K562 (cell line): ENCODE measurements around the gene MBOAT2. TPM values are rescaled to one million over a fixed set of nuclear protein-coding genes. Genes with fewer than 3 reads are reported as not detected.
A peak's percentile ranks its signal among the peaks of the same experiment; 100 is the strongest.

Experiments used
- ATAC-seq: fragments of 200-7000 bp; cut with Tn5 transposase; 3 replicates; pipeline ENCODE4 v1.9.1; 2020; ENCODE audit warnings: moderate library complexity
- BruUV-seq: library from RNA; stranded (reverse); fragments of 400-500 nt; replicated peaks from 2 replicates; lab custom pipeline; 2021; lab: Mats Ljungman, UMichigan
- CTCF ChIA-PET: fragments of 300-600 bp; formaldehyde crosslinking; extraction: SDS; loops from one replicate; lab custom pipeline; 2021; ENCODE audit warnings: low intra/inter-chr PET ratio; lab: Yijun Ruan, JAX
- POLR2A ChIA-PET: fragments of 300-600, 350-650 bp; sonication (Branson Sonifier 250); formaldehyde crosslinking; extraction: SDS; loops from one replicate; lab custom pipeline; 2021; ENCODE audit warnings: antibody characterized with exemption, inconsistent platforms; lab: Yijun Ruan, JAX
- DNase-seq, 4 experiments: peaks; one replicate each; pipeline versions ENCODE4 v3.0.0 to v3.0.0-alpha.2; 2011 to 2018; ENCODE audit warnings: low spot score in 3 of 4, mixed read lengths in 3 of 4; ENCODE audit errors: extremely low read depth in 1 of 4
- FAIRE-seq: peaks from 2 replicates; lab custom pipeline; 2011; peaks lifted over from hg19 to GRCh38; lab: Jason Lieb, UNC
- H2AFZ ChIP-seq: 2 replicates; pipeline ENCODE4 v1.6.0; 2011; ENCODE audit warnings: low read depth, low read length, control low read depth, inconsistent platforms
- H3K27ac ChIP-seq: fragments of 200-600 bp; 3 replicates; pipeline ENCODE4 v1.8.0; 2011; ENCODE audit warnings: low read depth, mild to moderate bottlenecking, control low read depth, inconsistent platforms, low read length, moderate library complexity, mixed read lengths; ENCODE audit errors: extremely low read depth
- H3K27me3 ChIP-seq, 2 experiments: fragments of 300-600 bp in 1 of 2; 2 replicates in 1 of 2; 3 replicates in 1 of 2; pipeline versions ENCODE4 v1.6.0 to v1.8.0; 2011; ENCODE audit warnings: inconsistent platforms in 2 of 2, low read length in 2 of 2, mild to moderate bottlenecking in 1 of 2, mixed read lengths in 1 of 2, moderate library complexity in 1 of 2; ENCODE audit not compliant: control insufficient read depth in 2 of 2, insufficient read depth in 2 of 2
- H3K36me3 ChIP-seq: fragments of 300-600 bp; 3 replicates; pipeline ENCODE4 v1.8.0; 2011; ENCODE audit warnings: mild to moderate bottlenecking, low read length, inconsistent platforms; ENCODE audit not compliant: control insufficient read depth, insufficient read depth
- H3K4me1 ChIP-seq, 2 experiments: fragments of 200-600 bp in 1 of 2; replicated peaks in 1 of 2; 2 replicates in 1 of 2; 3 replicates in 1 of 2; pipeline versions ENCODE4 v1.5.1 to v1.8.0; 2011; ENCODE audit warnings: inconsistent platforms in 2 of 2, low read length in 2 of 2, mild to moderate bottlenecking in 1 of 2, mixed read lengths in 1 of 2, moderate library complexity in 1 of 2; ENCODE audit not compliant: control insufficient read depth in 2 of 2, insufficient read depth in 2 of 2
- H3K4me2 ChIP-seq: 2 replicates; pipeline ENCODE4 v1.6.1; 2011; ENCODE audit warnings: low read length, control low read depth, inconsistent platforms, mixed read lengths; ENCODE audit not compliant: insufficient read depth
- H3K4me3 ChIP-seq: fragments of 200-600 bp; sonication (generic), shearing (Covaris generic); 2 replicates; pipeline ENCODE4 v1.5.1; 2016; ENCODE audit warnings: control low read depth, inconsistent platforms
- H3K79me2 ChIP-seq: fragments of 200-600 bp; 3 replicates; pipeline ENCODE4 v1.8.0; 2011; ENCODE audit warnings: low read length, inconsistent platforms; ENCODE audit not compliant: control insufficient read depth, insufficient read depth
- H3K9ac ChIP-seq, 2 experiments: 2 replicates each; pipeline versions ENCODE4 v1.6.0 to v1.6.1; 2011; ENCODE audit warnings: low read depth in 2 of 2, low read length in 2 of 2, control low read depth in 1 of 2, inconsistent platforms in 1 of 2, mild to moderate bottlenecking in 1 of 2, mixed read lengths in 1 of 2; ENCODE audit not compliant: insufficient read depth in 1 of 2
- H3K9me1 ChIP-seq: one replicate; pipeline ENCODE4 v1.6.0; 2011; ENCODE audit warnings: inconsistent platforms, mild to moderate bottlenecking, low read length, moderate library complexity; ENCODE audit not compliant: control insufficient read depth, insufficient read depth
- H3K9me3 ChIP-seq: replicated peaks from 2 replicates; pipeline ENCODE4 v1.5.1; 2011; ENCODE audit warnings: low read depth, low read length, inconsistent platforms; ENCODE audit not compliant: control insufficient read depth, insufficient read depth
- H4K20me1 ChIP-seq: replicated peaks from 2 replicates; pipeline ENCODE4 v1.6.1; 2011; ENCODE audit warnings: low read length, inconsistent platforms, mixed read lengths; ENCODE audit not compliant: control insufficient read depth, insufficient read depth
- NR2C1 ChIP-seq, 2 experiments: fragments of 450-650 bp; IDR thresholded peaks; 2 replicates each; pipeline ENCODE4 v1.6.1; 2017; ENCODE audit warnings: mild to moderate bottlenecking in 2 of 2, antibody characterized with exemption in 1 of 2, inconsistent platforms in 1 of 2, missing compliant biosample characterization in 1 of 2, missing genetic modification characterization in 1 of 2
- NR2C2 ChIP-seq, 2 experiments: fragments of 200-800 bp in 1 of 2; sonication (Bioruptor generic) in 1 of 2; sonication (generic) in 1 of 2; formaldehyde crosslinking in 1 of 2; IDR thresholded peaks; 2 replicates each; pipeline versions ENCODE4 v1.6.1 to v1.8.0; 2016 to 2022; ENCODE audit warnings: mild to moderate bottlenecking in 1 of 2, missing compliant biosample characterization in 1 of 2, missing genetic modification characterization in 1 of 2, missing genetic modification reagents in 1 of 2
- TEAD2 ChIP-seq: fragments of 450-650 bp; IDR thresholded peaks from 2 replicates; pipeline ENCODE4 v1.6.1; 2016; ENCODE audit warnings: missing genetic modification characterization, control low read depth, missing compliant biosample characterization
- WGBS: fragments of 100-300 bp; shearing (Covaris generic); methylation state at CpG from one replicate; pipeline ENCODE4 v1.1.6; 2016; ENCODE audit warnings: low coverage, mixed read lengths; ENCODE audit not compliant: insufficient coverage; ENCODE audit errors: missing lambda C conversion rate; 5-methylcytosine and 5-hydroxymethylcytosine counted together
- in situ Hi-C: fragments of 300-500 bp; cut with MboI; formaldehyde crosslinking; loops from 4 replicates; pipeline ENCODE4 v1.15.0; 2018; ENCODE audit warnings: inconsistent platforms, mixed read lengths
- intact Hi-C: fragments of 100-400 bp; cut with micrococcal nuclease; formaldehyde crosslinking; loops from 2 replicates; pipeline ENCODE4 v1.14.2; 2022
- polyA plus RNA-seq, 8 experiments: library from polyadenylated mRNA; depleted of rRNA in 4 of 8; stranded (reverse) in 5 of 8; unstranded in 3 of 8; fragments of >200 nt; fragmentation: Nextera tagmentation in 2 of 8; fragmentation: Illumina TruSeq in 1 of 8; extraction: Ambion mirVana in 2 of 8; extraction: Trizol in 1 of 8; gene quantifications; 2 replicates each; pipeline versions ENCODE4 v1.2.1 to v1.2.3, GENCODE V29; 2011 to 2014; ENCODE audit warnings: inconsistent platforms in 1 of 8, missing spikeins in 1 of 8
- total RNA-seq, 7 experiments: library from RNA; depleted of rRNA in 6 of 7; stranded (reverse); fragments of >200 nt in 6 of 7; fragmentation: Illumina TruSeq in 2 of 7; extraction: Trizol in 2 of 7; gene quantifications; 2 replicates each; pipeline versions ENCODE4 v1.2.1 to v1.2.3, GENCODE V29; 2011 to 2021; ENCODE audit warnings: low replicate concordance in 1 of 7
- TF ChIP-seq, protein P1 (sequence below): sonication (generic); IDR thresholded peaks from 2 replicates; pipeline ENCODE4 v1.6.1; 2016
- TF ChIP-seq, protein P2 (sequence below): fragments of 200-800 bp; sonication (Bioruptor generic); IDR thresholded peaks from 2 replicates; pipeline ENCODE4 v1.6.1; 2017; ENCODE audit warnings: missing genetic modification characterization, missing compliant biosample characterization
- TF ChIP-seq, protein P3 (sequence below): fragments of 150-350 bp; IDR thresholded peaks from 2 replicates; pipeline ENCODE4 v1.6.1; 2014; ENCODE audit warnings: low read depth, mild to moderate bottlenecking, low read length, borderline replicate concordance

Gene MBOAT2
- total and polyA plus RNA-seq, 9 of the 15 experiments (the other 6 are each of a cell fraction or from before 2014, with no cell fraction given): 8.4 to 122 (median 27.6) TPM

DNA sequence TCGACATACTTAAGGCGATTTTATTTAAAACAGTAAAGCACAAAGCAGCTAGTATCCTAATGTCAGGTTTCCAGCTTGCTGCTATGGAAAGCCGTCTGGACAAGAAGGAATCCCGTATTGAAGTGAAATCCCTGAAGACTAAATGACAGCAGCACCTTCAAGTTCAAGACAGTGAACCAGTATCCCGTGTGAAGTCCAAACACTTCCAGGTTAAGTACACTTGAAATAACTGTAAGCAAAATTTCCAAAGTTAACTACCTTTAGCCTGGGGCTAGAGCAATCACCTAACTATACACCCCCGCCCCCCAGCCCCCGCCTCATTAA lies 1.2 kb downstream of the MBOAT2 start:
- DNase-seq (peak in 1 of 4 experiments; percentile 42), ATAC-seq (no peak; the same call in 2 of the 3 replicates), FAIRE-seq (no peak)
- Histone ChIP-seq H3K4me3 (peak overlapping the region; percentile 68), H3K9me3 (peaks cover 5% of the 10 kb centered on the region; the same call in 1 of the 2 replicates), H3K27me3 (no peaks in the 10 kb centered on the region), H2AFZ (no peak overlapping the region; the same call in 1 of the 2 replicates), H3K4me2 (peak overlapping the region; percentile 79), H3K9ac (peak overlapping the region; percentile 65 to 91; a peak in 3 of 4 replicates), H3K4me1 (peaks cover 27 to 40% of the 10 kb centered on the region in 2 experiments), H3K79me2 (peaks cover 75% of the 10 kb centered on the region), H3K36me3 (no peaks in the 10 kb centered on the region; the same call in 2 of the 3 replicates), H4K20me1 (no peaks in the 10 kb centered on the region), H3K9me1 (no peaks in the 10 kb centered on the region), H3K27ac (peak overlapping the region; percentile 54)
- intact Hi-C loops (loop anchor here (5.0 kb wide), 1 partner anchor 100 kb away; no protein-coding TSS in a partner anchor), in situ Hi-C loops (no loop called here)
- TSS peak; percentile 39 for BruUV-seq
- TF ChIP-seq, protein P1, sequence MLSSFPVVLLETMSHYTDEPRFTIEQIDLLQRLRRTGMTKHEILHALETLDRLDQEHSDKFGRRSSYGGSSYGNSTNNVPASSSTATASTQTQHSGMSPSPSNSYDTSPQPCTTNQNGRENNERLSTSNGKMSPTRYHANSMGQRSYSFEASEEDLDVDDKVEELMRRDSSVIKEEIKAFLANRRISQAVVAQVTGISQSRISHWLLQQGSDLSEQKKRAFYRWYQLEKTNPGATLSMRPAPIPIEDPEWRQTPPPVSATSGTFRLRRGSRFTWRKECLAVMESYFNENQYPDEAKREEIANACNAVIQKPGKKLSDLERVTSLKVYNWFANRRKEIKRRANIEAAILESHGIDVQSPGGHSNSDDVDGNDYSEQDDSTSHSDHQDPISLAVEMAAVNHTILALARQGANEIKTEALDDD: peak; percentile 50
- TF ChIP-seq, protein P2, sequence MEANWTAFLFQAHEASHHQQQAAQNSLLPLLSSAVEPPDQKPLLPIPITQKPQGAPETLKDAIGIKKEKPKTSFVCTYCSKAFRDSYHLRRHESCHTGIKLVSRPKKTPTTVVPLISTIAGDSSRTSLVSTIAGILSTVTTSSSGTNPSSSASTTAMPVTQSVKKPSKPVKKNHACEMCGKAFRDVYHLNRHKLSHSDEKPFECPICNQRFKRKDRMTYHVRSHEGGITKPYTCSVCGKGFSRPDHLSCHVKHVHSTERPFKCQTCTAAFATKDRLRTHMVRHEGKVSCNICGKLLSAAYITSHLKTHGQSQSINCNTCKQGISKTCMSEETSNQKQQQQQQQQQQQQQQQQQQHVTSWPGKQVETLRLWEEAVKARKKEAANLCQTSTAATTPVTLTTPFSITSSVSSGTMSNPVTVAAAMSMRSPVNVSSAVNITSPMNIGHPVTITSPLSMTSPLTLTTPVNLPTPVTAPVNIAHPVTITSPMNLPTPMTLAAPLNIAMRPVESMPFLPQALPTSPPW (CRISPR knock-in tag): peak; percentile 49; the same call in 1 of the 2 replicates
- no peak for TF ChIP-seq NR2C2 (CRISPR knock-in tag; IDR thresholded peaks at IDR 0.05)
- TF ChIP-seq NR2C2 (tag; IDR thresholded peaks at IDR 0.05): peak; percentile 70
- TF ChIP-seq NR2C1 (IDR thresholded peaks at IDR 0.05): peak; percentile 73
- no peak for TF ChIP-seq NR2C1 (tag; IDR thresholded peaks at IDR 0.05)
- TF ChIP-seq TEAD2: no peak
- TF ChIP-seq, protein P3, sequence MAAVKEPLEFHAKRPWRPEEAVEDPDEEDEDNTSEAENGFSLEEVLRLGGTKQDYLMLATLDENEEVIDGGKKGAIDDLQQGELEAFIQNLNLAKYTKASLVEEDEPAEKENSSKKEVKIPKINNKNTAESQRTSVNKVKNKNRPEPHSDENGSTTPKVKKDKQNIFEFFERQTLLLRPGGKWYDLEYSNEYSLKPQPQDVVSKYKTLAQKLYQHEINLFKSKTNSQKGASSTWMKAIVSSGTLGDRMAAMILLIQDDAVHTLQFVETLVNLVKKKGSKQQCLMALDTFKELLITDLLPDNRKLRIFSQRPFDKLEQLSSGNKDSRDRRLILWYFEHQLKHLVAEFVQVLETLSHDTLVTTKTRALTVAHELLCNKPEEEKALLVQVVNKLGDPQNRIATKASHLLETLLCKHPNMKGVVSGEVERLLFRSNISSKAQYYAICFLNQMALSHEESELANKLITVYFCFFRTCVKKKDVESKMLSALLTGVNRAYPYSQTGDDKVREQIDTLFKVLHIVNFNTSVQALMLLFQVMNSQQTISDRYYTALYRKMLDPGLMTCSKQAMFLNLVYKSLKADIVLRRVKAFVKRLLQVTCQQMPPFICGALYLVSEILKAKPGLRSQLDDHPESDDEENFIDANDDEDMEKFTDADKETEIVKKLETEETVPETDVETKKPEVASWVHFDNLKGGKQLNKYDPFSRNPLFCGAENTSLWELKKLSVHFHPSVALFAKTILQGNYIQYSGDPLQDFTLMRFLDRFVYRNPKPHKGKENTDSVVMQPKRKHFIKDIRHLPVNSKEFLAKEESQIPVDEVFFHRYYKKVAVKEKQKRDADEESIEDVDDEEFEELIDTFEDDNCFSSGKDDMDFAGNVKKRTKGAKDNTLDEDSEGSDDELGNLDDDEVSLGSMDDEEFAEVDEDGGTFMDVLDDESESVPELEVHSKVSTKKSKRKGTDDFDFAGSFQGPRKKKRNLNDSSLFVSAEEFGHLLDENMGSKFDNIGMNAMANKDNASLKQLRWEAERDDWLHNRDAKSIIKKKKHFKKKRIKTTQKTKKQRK: no peak
- WGBS: 1% methylated on average over 6 of the region's 7 CpGs
- ChIA-PET CTCF (no interaction called here), POLR2A (interaction anchor here (1.0 to 3.0 kb wide), 3 partner anchors 13 to 320 kb away, joined by 3 to 9 read pairs (median 3); partner anchors contain the start of gene ID2)
